ENCODE data around the gene COX7A2L. TPM values are rescaled to one million over a fixed set of nuclear protein-coding genes. Genes with fewer than 3 reads are reported as not detected.

COX7A2L gene
- total RNA-seq, 1 donor from 2014 or later: 109 TPM

DNA sequence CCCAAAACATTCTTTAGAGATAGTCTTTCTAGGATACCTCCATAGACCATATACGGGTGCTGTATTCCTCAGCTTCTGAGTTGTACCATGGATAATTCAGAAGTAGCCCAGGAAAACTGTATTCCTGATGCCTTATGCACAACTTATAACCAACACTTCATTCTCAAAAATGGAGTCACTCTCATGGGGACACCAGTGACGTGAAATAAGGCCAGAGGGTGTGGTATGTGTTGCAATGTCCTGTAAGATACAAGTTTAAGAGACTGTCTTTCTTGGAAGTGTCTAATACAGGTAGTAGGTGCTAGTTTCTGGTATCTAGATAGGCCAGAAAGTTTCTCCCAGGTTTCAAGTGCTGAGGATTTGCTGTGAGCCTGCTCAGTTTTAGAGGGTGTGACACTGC is 36.1 kb downstream of the COX7A2L start:
- H3K36me3 ChIP-seq: peaks cover 25% of the 10 kb centered on the region

GRCh38 chr2:42324244-42324643 is 36.8 kb downstream of the COX7A2L start:
- no peak for DNase-seq
- peaks cover 25% of the 10 kb centered on the region for H3K36me3 ChIP-seq
- intact Hi-C loops (cut with micrococcal nuclease): no loop called here
- no peaks in the 10 kb centered on the region for H3K4me1 ChIP-seq
- H3K27me3 ChIP-seq (ENCODE audit: low read depth): no peaks in the 10 kb centered on the region
- H3K27ac ChIP-seq (replicated peaks): no peak overlapping the region
- H3K4me3 ChIP-seq: no peak overlapping the region
- TF ChIP-seq, protein P1, sequence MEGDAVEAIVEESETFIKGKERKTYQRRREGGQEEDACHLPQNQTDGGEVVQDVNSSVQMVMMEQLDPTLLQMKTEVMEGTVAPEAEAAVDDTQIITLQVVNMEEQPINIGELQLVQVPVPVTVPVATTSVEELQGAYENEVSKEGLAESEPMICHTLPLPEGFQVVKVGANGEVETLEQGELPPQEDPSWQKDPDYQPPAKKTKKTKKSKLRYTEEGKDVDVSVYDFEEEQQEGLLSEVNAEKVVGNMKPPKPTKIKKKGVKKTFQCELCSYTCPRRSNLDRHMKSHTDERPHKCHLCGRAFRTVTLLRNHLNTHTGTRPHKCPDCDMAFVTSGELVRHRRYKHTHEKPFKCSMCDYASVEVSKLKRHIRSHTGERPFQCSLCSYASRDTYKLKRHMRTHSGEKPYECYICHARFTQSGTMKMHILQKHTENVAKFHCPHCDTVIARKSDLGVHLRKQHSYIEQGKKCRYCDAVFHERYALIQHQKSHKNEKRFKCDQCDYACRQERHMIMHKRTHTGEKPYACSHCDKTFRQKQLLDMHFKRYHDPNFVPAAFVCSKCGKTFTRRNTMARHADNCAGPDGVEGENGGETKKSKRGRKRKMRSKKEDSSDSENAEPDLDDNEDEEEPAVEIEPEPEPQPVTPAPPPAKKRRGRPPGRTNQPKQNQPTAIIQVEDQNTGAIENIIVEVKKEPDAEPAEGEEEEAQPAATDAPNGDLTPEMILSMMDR (IDR thresholded peaks at IDR 0.05; ENCODE audit: borderline replicate concordance): no peak
- no peaks in the 10 kb centered on the region for H3K9me3 ChIP-seq (replicated peaks)

More for the DNA sequence above, 36.1 kb downstream of the COX7A2L start:
- Histone ChIP-seq H3K4me1 (no peaks in the 10 kb centered on the region), H3K27me3 (ENCODE audit: low read depth) (no peaks in the 10 kb centered on the region), H3K4me3 (no peak overlapping the region), H3K9me3 (replicated peaks) (no peaks in the 10 kb centered on the region), H3K27ac (replicated peaks) (no peak overlapping the region)
- intact Hi-C loops (cut with micrococcal nuclease): no loop called here
- TF ChIP-seq, protein P1 (IDR thresholded peaks at IDR 0.05; ENCODE audit: borderline replicate concordance): no peak
- DNase-seq: no peak

DNA sequence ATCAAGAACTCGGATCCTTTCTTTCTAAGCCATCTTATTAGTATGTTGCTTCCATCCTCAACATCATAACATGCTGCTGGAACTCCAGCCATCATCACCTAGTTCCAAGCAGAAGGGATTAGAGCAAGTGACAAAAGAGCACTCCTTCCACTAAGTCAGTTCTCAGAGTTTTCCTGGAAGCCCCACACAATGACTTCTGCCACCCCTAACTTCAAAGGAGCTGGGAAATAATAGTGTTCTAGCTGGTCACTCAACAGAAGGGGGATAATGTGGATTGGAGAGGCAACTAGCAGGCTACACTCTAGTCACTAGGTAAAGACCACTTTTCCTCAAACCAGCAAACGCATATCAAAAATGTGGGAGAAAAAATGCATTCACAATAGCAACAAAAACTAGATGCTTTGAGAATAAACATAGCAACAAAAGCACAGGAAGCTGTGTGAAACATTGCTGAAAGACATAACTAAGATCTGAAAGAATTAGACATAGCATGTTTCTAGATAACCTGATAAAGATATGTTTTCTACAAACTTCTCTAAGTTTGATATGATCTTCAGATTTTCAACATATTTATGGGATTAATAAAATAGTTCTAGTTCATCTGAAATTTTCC is 39.5 kb downstream of the COX7A2L start:
- intact Hi-C loops (cut with micrococcal nuclease): no loop called here
- TF ChIP-seq, protein P1 (IDR thresholded peaks at IDR 0.05; ENCODE audit: borderline replicate concordance): no peak
- no peaks in the 10 kb centered on the region for H3K9me3 ChIP-seq (replicated peaks)

DNA sequence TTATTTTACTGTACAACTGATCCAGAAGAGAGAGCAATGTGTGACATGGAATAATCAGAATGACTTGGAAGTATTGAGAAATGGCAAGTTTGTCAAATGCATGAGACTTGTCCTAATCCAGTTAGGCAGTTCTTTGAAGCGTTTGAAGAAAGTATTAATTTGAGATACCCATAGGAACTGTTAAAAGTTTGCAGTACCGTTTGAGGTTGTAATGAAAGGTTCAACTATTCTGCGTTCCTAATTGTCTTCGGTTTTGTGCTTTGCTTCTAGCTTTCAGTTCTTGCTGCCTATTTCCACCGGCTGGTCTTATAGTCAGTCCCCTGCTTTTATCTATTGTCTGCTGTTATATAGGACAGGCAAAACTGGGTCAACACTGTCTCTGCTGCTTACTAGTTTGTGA is 41.8 kb downstream of the COX7A2L start:
- Histone ChIP-seq H3K4me3 (no peak overlapping the region), H3K4me1 (no peaks in the 10 kb centered on the region), H3K27me3 (ENCODE audit: low read depth) (no peaks in the 10 kb centered on the region), H3K36me3 (peaks cover 36% of the 10 kb centered on the region), H3K27ac (replicated peaks) (no peak overlapping the region), H3K9me3 (replicated peaks) (no peaks in the 10 kb centered on the region)
- DNase-seq: no peak
- intact Hi-C loops (cut with micrococcal nuclease): no loop called here
- TF ChIP-seq, protein P1 (IDR thresholded peaks at IDR 0.05; ENCODE audit: borderline replicate concordance): no peak

More for the DNA sequence above, 39.5 kb downstream of the COX7A2L start:
- Histone ChIP-seq H3K27ac (replicated peaks) (no peak overlapping the region), H3K27me3 (ENCODE audit: low read depth) (no peaks in the 10 kb centered on the region), H3K4me1 (no peaks in the 10 kb centered on the region), H3K36me3 (peaks cover 38% of the 10 kb centered on the region), H3K4me3 (no peak overlapping the region)
- no peak for DNase-seq

DNA sequence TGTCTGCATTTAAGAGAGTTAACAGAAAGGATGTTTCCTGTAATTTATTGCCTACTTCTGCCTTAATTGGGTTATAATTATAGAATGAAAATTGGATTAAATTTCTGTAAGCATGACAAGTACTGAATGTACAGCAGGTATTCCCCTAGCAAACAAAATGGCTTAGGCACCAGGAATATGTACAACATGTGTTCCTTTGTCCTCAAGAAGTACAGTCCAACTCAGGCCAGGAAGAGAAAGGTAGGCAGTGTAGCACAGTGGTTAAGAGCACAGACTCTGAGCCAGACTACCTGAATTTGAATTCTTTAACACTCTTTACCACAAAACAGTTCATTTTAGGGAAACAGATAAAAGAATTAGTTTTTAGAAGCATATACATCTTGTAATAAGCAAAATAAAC is 43.1 kb downstream of the COX7A2L start:
- H3K27me3 ChIP-seq (ENCODE audit: low read depth): no peaks in the 10 kb centered on the region
- DNase-seq: no peak
- H3K27ac ChIP-seq (replicated peaks): no peak overlapping the region
- TF ChIP-seq, protein P1 (IDR thresholded peaks at IDR 0.05; ENCODE audit: borderline replicate concordance): no peak
- intact Hi-C loops (cut with micrococcal nuclease): no loop called here
- no peak overlapping the region for H3K4me3 ChIP-seq
- H3K4me1 ChIP-seq: no peaks in the 10 kb centered on the region
- H3K36me3 ChIP-seq: peaks cover 36% of the 10 kb centered on the region
- no peaks in the 10 kb centered on the region for H3K9me3 ChIP-seq (replicated peaks)
